ENCODE data around the gene FBXW9.

DNA sequence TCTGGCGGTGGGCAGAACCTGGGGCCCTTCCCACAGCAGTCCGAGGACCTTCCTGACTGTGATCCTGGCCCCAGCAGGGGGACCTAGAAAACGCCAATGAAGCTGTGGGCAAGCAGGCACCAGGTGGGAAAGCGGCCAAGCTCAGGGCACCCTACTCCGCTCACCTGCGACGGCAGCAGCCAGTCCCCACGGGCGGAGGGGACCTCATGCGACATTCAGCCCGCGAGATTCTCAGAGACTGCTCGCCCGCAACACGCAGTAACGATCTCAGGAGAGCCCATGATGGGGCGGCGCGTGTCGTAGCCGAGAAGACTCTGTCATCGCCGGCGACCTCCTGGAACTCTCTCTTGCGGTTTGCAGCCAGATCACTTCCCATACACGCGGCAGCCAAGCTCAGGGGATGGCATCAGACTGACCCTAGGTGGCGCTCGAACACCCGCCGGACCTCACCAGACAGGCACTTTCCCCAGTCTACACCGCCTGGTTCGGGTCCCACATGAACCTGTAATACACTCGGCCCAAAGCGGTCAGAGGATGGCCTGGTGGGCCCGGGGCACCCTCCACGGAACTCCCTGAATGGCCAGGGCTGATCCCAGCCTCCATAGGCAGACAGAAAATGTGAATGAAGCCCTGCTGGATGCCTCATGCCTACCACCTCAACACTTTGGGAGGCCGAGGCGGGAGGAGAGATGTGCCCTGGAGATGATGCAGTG lies 56.4 kb downstream of the FBXW9 start:
- TF ChIP-seq, protein P1, sequence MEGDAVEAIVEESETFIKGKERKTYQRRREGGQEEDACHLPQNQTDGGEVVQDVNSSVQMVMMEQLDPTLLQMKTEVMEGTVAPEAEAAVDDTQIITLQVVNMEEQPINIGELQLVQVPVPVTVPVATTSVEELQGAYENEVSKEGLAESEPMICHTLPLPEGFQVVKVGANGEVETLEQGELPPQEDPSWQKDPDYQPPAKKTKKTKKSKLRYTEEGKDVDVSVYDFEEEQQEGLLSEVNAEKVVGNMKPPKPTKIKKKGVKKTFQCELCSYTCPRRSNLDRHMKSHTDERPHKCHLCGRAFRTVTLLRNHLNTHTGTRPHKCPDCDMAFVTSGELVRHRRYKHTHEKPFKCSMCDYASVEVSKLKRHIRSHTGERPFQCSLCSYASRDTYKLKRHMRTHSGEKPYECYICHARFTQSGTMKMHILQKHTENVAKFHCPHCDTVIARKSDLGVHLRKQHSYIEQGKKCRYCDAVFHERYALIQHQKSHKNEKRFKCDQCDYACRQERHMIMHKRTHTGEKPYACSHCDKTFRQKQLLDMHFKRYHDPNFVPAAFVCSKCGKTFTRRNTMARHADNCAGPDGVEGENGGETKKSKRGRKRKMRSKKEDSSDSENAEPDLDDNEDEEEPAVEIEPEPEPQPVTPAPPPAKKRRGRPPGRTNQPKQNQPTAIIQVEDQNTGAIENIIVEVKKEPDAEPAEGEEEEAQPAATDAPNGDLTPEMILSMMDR (IDR thresholded peaks at IDR 0.05; ENCODE audit: poor library complexity): peak; percentile 81
- TF ChIP-seq EZH2phosphoT487 (IDR thresholded peaks at IDR 0.05; ENCODE audit: low read depth, severe bottlenecking, unreplicated experiment) (no peak), EZH2 (IDR thresholded peaks at IDR 0.05; ENCODE audit: borderline replicate concordance) (no peak)

Data from hepatocyte (in vitro differentiated cells).